Measurements from ENCODE around the gene TBC1D30.
A peak's percentile ranks its signal among the peaks of the same experiment; 100 is the strongest.
"Not testable (repeated sequence)": the region's sequence is repeated elsewhere in the genome, so short reads cannot be mapped to it uniquely, and the experiment has no call there.

Gene TBC1D30

GRCh38 chr12:64824500-64825142, at the start of gene TBC1D30:
TBC1D30 (plus strand) TSS chr12:64824647; CDS start chr12:64824880, 233 bp downstream.
- no peak for DNase-seq (ENCODE audit: low spot score)

- DNase-seq (ENCODE audit: low spot score), result not testable (repeated sequence)
Observed at GRCh38 chr12:64775147-64775736, 49.2 kb upstream of the TBC1D30 start.

GRCh38 chr12:64779354-64779974, 45.0 kb upstream of the TBC1D30 start:
- no peak for DNase-seq (ENCODE audit: low spot score)

GRCh38 chr12:64780132-64780530, 44.3 kb upstream of the TBC1D30 start:
- no peak for DNase-seq (ENCODE audit: low spot score)

GRCh38 chr12:64780531-64781279, 43.7 kb upstream of the TBC1D30 start:
- no peak for DNase-seq (ENCODE audit: low spot score)

- DNase-seq (ENCODE audit: low spot score), result no peak
Observed at GRCh38 chr12:64781280-64782190, 42.9 kb upstream of the TBC1D30 start.

GRCh38 chr12:64782191-64782876, 42.1 kb upstream of the TBC1D30 start:
- no peak for DNase-seq (ENCODE audit: low spot score)

- DNase-seq (ENCODE audit: low spot score), result no peak
Observed at GRCh38 chr12:64785838-64786237, 38.6 kb upstream of the TBC1D30 start.

- DNase-seq (ENCODE audit: low spot score), result no peak
Observed at GRCh38 chr12:64790166-64790565, 34.3 kb upstream of the TBC1D30 start.

- no peak for DNase-seq (ENCODE audit: low spot score)
Observed at GRCh38 chr12:64791036-64791435, 33.4 kb upstream of the TBC1D30 start.

- DNase-seq (ENCODE audit: low spot score), result no peak
Observed at GRCh38 chr12:64792128-64792527, 32.3 kb upstream of the TBC1D30 start.

- no peak for DNase-seq (ENCODE audit: low spot score)
Observed at GRCh38 chr12:64793610-64794009, 30.8 kb upstream of the TBC1D30 start.

- no peak for DNase-seq (ENCODE audit: low spot score)
Observed at GRCh38 chr12:64794305-64794704, 30.1 kb upstream of the TBC1D30 start.

GRCh38 chr12:64796205-64796845, 28.1 kb upstream of the TBC1D30 start:
- DNase-seq (ENCODE audit: low spot score), result peak; percentile 91

GRCh38 chr12:64797156-64797555, 27.3 kb upstream of the TBC1D30 start:
- DNase-seq (ENCODE audit: low spot score), result no peak

- DNase-seq (ENCODE audit: low spot score), result no peak
Observed at GRCh38 chr12:64798165-64798564, 26.3 kb upstream of the TBC1D30 start.

GRCh38 chr12:64800640-64801039, 23.8 kb upstream of the TBC1D30 start:
- no peak for DNase-seq (ENCODE audit: low spot score)

GRCh38 chr12:64801381-64801780, 23.1 kb upstream of the TBC1D30 start:
- no peak for DNase-seq (ENCODE audit: low spot score)

GRCh38 chr12:64802180-64802775, 22.2 kb upstream of the TBC1D30 start:
- DNase-seq (ENCODE audit: low spot score), result peak; percentile 71

- DNase-seq (ENCODE audit: low spot score), result no peak
Observed at GRCh38 chr12:64806173-64806572, 18.3 kb upstream of the TBC1D30 start.
